ENCODE results near the gene MYO1E.

The MYO1E gene

DNA sequence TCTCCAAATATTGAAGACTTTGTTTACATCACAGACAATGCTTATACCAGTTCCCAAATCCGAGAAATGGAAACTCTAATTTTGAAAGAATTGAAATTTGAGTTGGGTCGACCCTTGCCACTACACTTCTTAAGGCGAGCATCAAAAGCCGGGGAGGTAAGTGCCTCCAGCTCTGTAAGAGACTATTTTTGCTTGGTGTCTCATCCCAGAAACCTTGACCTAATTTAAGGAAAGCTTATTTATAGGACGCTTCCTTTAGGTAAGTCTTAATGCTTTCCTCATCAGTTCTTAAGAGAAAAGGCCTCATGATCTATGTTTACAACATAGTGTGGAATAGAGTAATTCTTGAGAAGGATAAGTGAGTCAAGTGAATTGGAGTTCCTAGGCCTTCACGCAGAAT, 255.9 kb downstream of the MYO1E start:
- DNase-seq = no peak

DNA sequence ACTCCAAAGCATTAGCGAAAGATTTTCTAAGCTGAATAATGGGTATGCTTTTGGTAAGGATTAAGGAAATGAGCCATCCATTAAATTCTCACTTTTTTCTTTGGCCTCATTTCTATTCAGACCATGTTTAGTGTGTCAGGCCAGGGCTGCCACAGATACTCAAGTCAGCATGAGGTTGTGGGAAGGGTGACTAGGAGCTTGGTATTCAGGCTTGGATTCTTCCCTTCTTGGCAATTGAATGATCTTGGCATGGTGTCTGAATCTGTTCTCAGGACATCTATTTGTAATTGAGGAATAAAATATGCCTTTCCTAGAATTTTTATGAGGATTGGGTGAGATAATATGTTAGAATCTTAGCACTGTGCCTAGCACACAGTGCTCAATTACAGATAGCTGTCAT, 256.5 kb downstream of the MYO1E start:
- DNase-seq = no peak

DNA sequence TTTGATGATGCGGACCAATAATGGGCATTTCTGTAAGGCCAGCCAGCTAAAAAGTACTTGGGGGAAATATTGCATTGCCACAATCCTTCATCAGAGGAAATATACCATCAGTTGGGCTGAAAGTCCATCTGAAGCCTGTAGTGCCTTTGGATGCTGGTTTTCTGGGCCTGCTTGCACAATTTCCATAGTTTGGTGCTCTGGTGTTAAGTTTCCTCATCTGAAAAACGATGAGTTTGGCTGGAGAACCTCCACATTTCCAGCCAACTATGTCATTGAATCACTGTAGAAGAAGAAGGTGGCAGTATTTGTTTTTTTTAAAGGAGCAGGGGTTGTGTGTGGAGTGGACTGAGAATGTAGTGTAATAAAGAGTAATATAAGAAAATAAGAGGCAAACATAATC, 257.6 kb downstream of the MYO1E start:
- DNase-seq = no peak

DNA sequence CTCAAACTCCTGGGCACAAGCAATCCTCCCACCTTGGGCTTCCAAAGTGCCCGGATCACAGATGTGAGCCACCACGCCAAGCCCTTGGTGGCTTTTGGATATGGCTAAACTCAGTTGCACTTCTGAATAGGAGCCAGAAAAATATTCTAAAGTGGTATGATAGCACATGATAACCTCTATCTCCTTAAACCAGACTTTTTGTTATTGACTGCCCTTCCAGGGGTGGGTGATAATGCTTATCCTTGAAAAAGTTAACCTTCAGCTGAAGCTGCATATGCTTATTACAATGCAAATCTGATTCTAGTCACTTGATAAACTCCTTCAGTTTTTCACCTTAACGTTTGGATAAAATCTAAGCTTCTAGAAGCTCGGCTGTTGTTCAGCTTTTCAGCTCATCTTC, 261.4 kb downstream of the MYO1E start:
- DNase-seq = no peak

DNA sequence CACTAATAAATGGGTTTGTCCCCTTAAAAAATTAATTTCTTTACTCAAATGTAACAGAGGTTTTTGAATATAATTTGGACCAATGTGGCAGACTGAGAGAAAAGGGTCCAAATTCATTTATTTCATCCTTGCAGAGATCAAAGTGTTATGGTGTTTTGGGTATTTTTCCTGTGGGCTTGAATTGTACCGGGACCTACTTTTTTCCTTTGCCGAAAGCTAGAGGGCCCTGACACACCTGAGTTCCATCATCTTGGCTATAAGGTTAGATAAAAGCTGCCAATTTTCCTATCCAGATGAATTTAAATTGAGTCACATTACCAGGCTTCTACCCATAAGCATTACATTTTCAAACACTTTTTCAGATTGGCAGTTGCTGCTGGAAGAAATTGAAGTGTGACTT, 266.8 kb downstream of the MYO1E start:
- no peak for DNase-seq

DNA sequence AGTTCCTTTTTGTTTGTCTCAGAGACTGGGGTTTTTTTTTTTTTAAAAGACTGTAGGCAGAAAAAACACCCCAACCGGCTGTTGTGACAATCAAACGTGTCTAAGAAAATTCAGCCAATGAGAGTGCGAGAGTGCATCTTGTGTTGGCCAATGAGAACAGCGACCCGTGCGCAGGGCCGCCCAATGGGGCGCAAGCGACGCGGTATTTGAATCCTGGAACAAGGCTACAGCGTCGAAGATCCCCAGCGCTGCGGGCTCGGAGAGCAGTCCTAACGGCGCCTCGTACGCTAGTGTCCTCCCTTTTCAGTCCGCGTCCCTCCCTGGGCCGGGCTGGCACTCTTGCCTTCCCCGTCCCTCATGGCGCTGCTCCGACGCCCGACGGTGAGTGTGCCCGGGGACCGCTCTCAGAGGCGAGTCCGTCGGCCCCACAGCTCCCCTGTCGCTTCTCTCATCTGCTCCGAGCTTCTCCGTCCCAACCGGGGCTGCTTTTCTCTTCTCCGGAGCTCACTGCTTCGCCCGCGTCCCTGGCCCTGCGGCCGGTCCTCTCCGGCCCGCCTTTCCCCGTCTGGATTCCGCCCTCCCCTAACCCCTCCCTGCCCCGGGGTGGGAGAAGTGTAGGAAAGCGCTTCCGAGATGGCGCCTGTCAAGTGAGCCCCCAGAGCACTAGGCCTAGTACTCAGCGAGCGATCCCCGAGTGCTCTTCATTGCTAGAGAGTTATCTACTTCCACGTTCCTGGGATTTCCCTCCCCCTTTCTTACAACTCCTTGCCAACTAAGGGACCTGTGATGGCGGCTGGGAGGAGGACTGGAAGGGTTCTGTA, 267.5 kb downstream of the MYO1E start, which contains the start of gene CCNB2:
TSS of gene CCNB2 (plus strand) at position 235 of the 821 bp plus-strand sequence. CDS start at position 358, 123 bp downstream.
- peak; percentile 87 for DNase-seq

DNA sequence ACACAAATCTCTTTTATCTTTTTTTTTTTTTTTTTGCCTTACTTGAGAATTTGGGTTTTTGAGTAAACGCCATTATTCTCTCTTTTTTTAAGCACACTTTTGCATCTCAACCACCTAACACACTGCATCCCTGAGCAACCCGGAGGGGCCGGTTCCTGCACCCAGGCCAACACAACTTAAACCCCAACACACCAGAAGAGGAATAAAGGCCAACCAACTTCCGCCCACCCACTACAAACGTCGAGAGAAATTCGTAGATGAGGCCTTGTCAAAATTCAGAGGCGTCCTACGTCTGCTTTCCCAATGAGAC, 268.1 kb downstream of the MYO1E start:
- no peak for DNase-seq

DNA sequence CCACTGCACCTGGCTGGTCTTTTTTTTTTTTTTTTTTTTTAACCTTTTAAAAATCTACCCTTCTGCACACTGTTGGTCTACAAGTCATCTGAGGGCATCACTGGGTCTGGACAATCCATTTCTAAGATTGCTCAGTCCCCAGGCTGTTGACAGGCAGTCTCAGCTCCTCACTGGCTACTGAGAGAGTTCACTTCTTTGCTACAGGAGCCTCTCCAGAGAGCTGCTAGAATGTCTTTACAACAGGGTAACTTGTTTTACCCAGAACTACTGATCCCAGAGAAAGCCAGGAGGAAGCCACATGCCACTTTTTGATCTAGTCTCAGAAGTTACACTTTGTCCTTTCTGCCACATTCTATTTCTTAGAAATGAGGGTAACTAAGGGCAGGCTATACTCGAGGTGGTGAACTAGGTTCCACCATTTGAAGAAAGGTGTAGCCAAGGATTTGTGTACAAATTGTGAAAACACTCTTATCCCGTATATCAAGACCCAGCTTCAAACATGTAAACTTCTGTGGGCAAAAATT, 273.4 kb downstream of the MYO1E start:
- DNase-seq = no peak

DNA sequence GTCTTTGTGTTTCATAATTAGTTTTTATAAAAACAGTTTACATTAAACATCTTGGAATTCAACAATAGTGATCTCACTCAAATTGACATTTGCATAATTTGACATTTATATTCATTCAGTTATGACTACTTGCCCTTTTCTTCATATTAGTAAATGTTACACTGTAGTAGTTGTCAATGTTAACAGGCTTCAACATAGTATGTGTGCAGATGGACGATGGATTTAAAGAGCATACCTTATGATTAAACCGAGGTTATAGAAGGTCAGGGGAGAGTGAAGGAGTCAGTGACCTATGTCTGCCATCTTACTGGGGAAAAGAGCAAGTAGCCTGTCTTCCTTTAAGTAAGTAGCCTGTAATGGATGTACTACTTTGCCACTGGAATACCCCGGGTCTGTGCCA, 276.2 kb downstream of the MYO1E start:
- no peak for DNase-seq

DNA sequence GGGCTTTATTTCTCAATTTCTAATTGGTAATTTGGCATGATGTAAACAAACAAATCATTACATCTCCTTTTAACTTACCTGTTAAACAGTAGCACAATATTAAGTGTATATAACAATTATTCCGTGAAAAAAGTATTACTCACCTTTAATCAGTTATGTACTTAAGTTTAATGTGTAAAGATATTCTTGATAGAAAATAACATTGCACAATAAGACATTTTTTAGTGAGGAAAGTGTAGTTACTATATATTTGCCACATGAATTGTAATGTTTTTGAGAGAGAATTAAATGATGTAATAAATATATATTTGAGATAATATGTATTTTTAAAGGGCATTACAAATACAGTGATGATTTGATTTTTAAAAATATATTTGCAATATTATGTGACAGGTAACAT, 278.6 kb downstream of the MYO1E start:
- DNase-seq = no peak

DNA sequence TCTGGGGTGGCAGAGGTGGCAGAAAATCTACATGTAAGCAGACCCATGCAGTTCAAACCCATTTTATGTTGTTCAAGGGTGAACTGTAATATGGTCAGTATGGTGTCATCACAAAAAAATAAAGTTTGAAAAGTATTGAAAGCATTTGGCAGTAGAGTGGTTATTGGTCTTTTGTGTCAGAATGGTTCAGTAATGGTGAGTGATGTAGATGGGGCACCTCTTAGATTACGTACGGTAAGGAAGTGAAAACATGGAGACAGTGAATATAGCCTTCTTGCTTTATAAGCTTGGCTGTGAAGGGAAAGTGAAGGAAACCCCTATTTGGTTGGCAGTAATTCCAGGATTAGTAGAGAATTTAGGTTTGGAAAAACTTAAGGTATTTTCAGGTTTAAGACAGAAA, 284.9 kb downstream of the MYO1E start:
- DNase-seq = no peak

All from stimulated activated CD4-positive, alpha-beta T cell treated with anti-CD3 and anti-CD28 coated beads, Interleukin-15, amount 100 ng/mL, for 24 hours (primary cell).